Psoas muscle (tissue), 8 donors: Measurements from ENCODE around the gene RACGAP1. TPM values are rescaled to one million over a fixed set of nuclear protein-coding genes. Genes with fewer than 3 reads are reported as not detected.

ENCODE experiments used
- ATAC-seq, 4 donors: fragments of 200-7000 bp; cut with Tn5 transposase; one replicate each; pipeline ENCODE4 v1.9.1; 2020; ENCODE audit warnings: moderate library complexity in 3 of 4, mild to moderate bottlenecking in 2 of 4
- DNase-seq, 2 donors: peaks; one replicate each; pipeline ENCODE4 v3.0.0-alpha.2; 2020
- H3K27ac ChIP-seq: fragments of 200-600 bp; one replicate; pipeline ENCODE4 v1.8.0; 2022
- H3K27me3 ChIP-seq, 3 donors: fragments of 200-600 bp in 1 of 3; one replicate each; pipeline versions ENCODE4 v1.6.1 to v1.8.0; 2013 to 2022; ENCODE audit warnings: low read length in 2 of 3, mild to moderate bottlenecking in 2 of 3, moderate library complexity in 1 of 3; ENCODE audit not compliant: insufficient read depth in 3 of 3
- H3K36me3 ChIP-seq, 2 donors: fragments of 200-600 bp in 1 of 2; one replicate each; pipeline versions ENCODE4 v1.6.1 to v1.8.0; 2013 to 2022; ENCODE audit warnings: low read depth in 1 of 2, mild to moderate bottlenecking in 1 of 2, moderate library complexity in 1 of 2; ENCODE audit not compliant: insufficient read depth in 1 of 2
- H3K4me1 ChIP-seq: fragments of 200-600 bp; one replicate; pipeline ENCODE4 v1.8.0; 2022
- H3K4me3 ChIP-seq: fragments of 200-600 bp; one replicate; pipeline ENCODE4 v1.8.0; 2022; ENCODE audit warnings: mild to moderate bottlenecking
- H3K9me3 ChIP-seq: fragments of 200-600 bp; one replicate; pipeline ENCODE4 v1.8.0; 2022
- WGBS, 3 donors: extraction: QIAGEN DNeasy Blood & Tissue Kit; methylation state at CpG; one replicate each; pipeline versions ENCODE4 v1.1.6 to v1.1.7; 2013; 5-methylcytosine and 5-hydroxymethylcytosine counted together
- intact Hi-C, 2 donors: fragments of 100-400 bp; cut with DNase I; formaldehyde crosslinking; loops; one replicate each; pipeline versions ENCODE4 v1.11.0 to v1.14.2; 2022
- polyA plus RNA-seq, 3 donors: library from polyadenylated mRNA; stranded (reverse); fragments of 200-250 nt; gene quantifications; one replicate each; pipeline ENCODE4 v1.2.3, GENCODE V29; 2013
- total RNA-seq, 4 donors: library from RNA; stranded (reverse); fragmentation: NEBNext Ultra II Directional in 2 of 4; extraction: Animal tissue kit (Norgen Biotek cat#: 25700) in 2 of 4; gene quantifications; one replicate each; pipeline versions ENCODE4 v1.2.1 to v1.2.4, GENCODE V29; 2021 to 2023
- TF ChIP-seq, protein P1 (sequence below): fragments of 200-600 bp; IDR thresholded peaks from one replicate; pipeline ENCODE4 v1.8.0; 2022; ENCODE audit warnings: antibody characterized with exemption
- donor health status: healthy with polysubstance abuse.
- donor health status: DM: no; HTN: no; CAD: no; lungs with moderate emphysema.
- donor health status: Bipolar disorder and iron deficiency.
- donor health status: healthy.
- donor health status: DM: yes; HTN: yes; CAD: no.
- donor health status: DM: no; HTN: no; CAD: no.
- donor health status: DM: no; HTN: no; CAD: no.
- donor health status: DM: yes; HTN: yes; CAD: no.

Gene RACGAP1
- total and polyA plus RNA-seq, 7 donors: 3.4 to 15.3 (median 5.4) TPM

GRCh38 chr12:50017641-50018040 is 7.7 kb downstream of the RACGAP1 start:
- TF ChIP-seq, protein P1, sequence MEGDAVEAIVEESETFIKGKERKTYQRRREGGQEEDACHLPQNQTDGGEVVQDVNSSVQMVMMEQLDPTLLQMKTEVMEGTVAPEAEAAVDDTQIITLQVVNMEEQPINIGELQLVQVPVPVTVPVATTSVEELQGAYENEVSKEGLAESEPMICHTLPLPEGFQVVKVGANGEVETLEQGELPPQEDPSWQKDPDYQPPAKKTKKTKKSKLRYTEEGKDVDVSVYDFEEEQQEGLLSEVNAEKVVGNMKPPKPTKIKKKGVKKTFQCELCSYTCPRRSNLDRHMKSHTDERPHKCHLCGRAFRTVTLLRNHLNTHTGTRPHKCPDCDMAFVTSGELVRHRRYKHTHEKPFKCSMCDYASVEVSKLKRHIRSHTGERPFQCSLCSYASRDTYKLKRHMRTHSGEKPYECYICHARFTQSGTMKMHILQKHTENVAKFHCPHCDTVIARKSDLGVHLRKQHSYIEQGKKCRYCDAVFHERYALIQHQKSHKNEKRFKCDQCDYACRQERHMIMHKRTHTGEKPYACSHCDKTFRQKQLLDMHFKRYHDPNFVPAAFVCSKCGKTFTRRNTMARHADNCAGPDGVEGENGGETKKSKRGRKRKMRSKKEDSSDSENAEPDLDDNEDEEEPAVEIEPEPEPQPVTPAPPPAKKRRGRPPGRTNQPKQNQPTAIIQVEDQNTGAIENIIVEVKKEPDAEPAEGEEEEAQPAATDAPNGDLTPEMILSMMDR: no peak
- Histone ChIP-seq H3K36me3 (no peaks in the 10 kb centered on the region), H3K4me3 (no peak overlapping the region), H3K27ac (no peak overlapping the region), H3K4me1 (no peaks in the 10 kb centered on the region), H3K27me3 (no peaks in the 10 kb centered on the region), H3K9me3 (no peaks in the 10 kb centered on the region)
- intact Hi-C loops: no loop called here
- DNase-seq (no peak), ATAC-seq (no peak)
- WGBS, 3 donors: 86 to 89% (median 88%) methylated on average over 6 of the region's 6 CpGs

- 58 to 60% (median 59%) methylated on average over 10 of the region's 10 CpGs for WGBS, 3 donors
- ATAC-seq (peak in 1 of 4 donors; percentile 27), DNase-seq (no peak)
- Histone ChIP-seq H3K27me3 (no peaks in the 10 kb centered on the region), H3K27ac (no peak overlapping the region), H3K9me3 (no peaks in the 10 kb centered on the region), H3K4me3 (no peak overlapping the region), H3K4me1 (no peaks in the 10 kb centered on the region), H3K36me3 (no peaks in the 10 kb centered on the region)
- TF ChIP-seq, protein P1: no peak
- intact Hi-C loops: no loop called here
Observed at GRCh38 chr12:50016501-50017475, 8.5 kb downstream of the RACGAP1 start.

DNA sequence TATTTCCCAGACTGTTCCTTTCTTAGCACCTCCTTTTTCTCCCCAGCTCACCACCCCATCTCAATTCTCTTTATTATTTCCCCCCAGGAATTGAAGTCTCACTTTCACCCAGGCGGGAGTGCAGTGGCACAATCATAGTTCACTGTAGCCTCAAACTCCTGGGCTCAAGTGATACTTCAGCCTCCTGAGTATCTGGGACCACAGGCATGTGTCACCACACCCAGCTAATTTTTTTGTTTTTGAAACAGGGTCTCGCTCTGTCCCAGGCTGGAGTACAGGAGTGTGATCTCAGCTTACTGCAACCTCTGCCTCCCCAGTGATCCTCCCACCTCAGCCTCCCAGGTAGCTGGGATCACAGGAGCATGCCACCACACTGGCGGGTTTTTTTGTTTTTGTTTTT is 11.0 kb downstream of the RACGAP1 start:
- Histone ChIP-seq H3K4me1 (no peaks in the 10 kb centered on the region), H3K36me3 (no peaks in the 10 kb centered on the region), H3K27me3 (no peaks in the 10 kb centered on the region), H3K4me3 (no peak overlapping the region), H3K9me3 (no peaks in the 10 kb centered on the region), H3K27ac (no peak overlapping the region)
- intact Hi-C loops: no loop called here
- no peak for ATAC-seq
- 97 to 100% (median 99%) methylated on average over 3 of the region's 3 CpGs for WGBS, 3 donors
- DNase-seq: no peak
- TF ChIP-seq, protein P1: no peak

DNA sequence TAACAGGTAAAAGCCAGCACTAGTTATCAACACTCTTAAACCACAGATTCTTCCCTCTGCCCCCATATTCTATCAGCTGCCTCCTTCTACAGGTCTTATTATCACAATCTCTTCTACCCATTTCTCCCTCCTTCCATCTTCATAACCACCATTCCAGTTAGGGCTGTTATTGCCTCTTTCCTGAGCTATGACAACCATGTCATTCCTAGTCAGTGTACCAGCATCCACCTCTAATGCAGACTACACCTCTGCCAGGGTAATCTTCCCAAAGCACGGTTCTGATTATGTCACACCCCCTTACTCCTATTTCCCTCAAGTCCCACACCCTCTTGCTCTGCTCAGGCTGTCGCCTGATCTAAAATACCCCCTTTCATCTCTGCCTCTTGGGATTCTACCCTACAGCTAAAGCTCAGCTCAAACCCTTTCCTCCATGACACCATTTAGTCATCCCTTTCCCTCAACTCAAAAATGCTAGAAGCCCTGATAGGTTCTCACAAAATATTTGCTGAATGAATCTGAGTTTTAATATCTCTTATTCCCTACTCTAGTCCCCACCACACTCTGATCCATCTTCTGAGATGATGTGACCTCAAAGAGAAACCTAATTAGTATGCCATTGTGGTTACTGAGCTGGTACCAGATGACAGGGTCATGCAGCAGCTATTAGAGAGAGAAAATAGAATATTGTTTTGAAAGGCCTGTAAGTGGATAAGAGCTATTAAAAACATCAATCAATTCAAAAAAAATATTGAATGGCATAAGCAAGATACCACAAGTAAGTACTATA is 11.7 kb downstream of the RACGAP1 start:
- H3K4me3 ChIP-seq: no peak overlapping the region
- 81 to 85% (median 83%) methylated on average over 2 of the region's 2 CpGs for WGBS, 3 donors
- no peak for DNase-seq
- no peak for ATAC-seq
- intact Hi-C loops: no loop called here
- H3K4me1 ChIP-seq: no peaks in the 10 kb centered on the region
- TF ChIP-seq, protein P1: no peak
- H3K36me3 ChIP-seq: no peaks in the 10 kb centered on the region
- H3K27me3 ChIP-seq: no peaks in the 10 kb centered on the region
- no peaks in the 10 kb centered on the region for H3K9me3 ChIP-seq
- no peak overlapping the region for H3K27ac ChIP-seq
